ENCODE results near the gene GATAD2B.

DNA sequence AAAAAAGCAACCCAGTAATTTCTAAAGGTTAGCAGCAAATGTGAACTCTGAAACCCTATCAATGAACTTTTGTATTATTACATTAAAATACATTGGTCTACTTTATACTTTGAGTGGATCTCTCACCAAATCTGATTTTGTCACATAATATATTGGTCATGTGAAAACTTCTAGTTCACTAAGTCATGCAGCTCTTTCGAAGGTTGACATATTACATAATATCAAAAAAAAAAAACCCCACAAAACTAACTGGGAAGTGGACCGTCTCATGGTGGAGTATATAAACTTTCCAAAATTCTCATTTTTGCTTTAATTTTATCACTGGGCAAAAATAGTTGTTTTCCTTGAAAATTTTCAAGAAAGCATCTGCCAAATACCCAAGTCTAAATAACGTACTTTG lies 50.4 kb downstream of the GATAD2B start:
- TF ChIP-seq CTCF (IDR thresholded peaks at IDR 0.05; ENCODE audit: poor library complexity) (no peak), EZH2 (IDR thresholded peaks at IDR 0.05; ENCODE audit: borderline replicate concordance) (no peak), EZH2phosphoT487 (IDR thresholded peaks at IDR 0.05; ENCODE audit: low read depth, severe bottlenecking, unreplicated experiment) (no peak)

Measured in hepatocyte (in vitro differentiated cells).